CD4-positive, CD25-positive, alpha-beta regulatory T cell (primary cell): ENCODE results near the gene KCNA10. TPM values are rescaled to one million over a fixed set of nuclear protein-coding genes. Genes with fewer than 3 reads are reported as not detected.
"Not testable (repeated sequence)": the region's sequence is repeated elsewhere in the genome, so short reads cannot be mapped to it uniquely, and the experiment has no call there.

Source experiments
- ATAC-seq, 2 donors: fragments of 150-1000 bp; cut with Tn5 transposase; one replicate each; pipeline ENCODE4 v1.10.0; 2021; ENCODE audit warnings: low read depth in 2 of 2, moderate number of reproducible peaks in 2 of 2, moderate library complexity in 1 of 2
- DNase-seq, 3 donors: peaks; one replicate each; pipeline versions ENCODE4 v3.0.0 to v3.0.0-alpha.2; 2012 to 2022; ENCODE audit warnings: mixed read lengths in 1 of 3
- H3K27ac ChIP-seq: one replicate; pipeline ENCODE4 v1.7.0; 2013; ENCODE audit warnings: mild to moderate bottlenecking, low read length; ENCODE audit not compliant: insufficient read depth, poor library complexity, severe bottlenecking
- H3K27me3 ChIP-seq: one replicate; pipeline ENCODE4 v1.7.0; 2013; ENCODE audit warnings: low read length; ENCODE audit not compliant: control insufficient read depth, insufficient read depth
- H3K36me3 ChIP-seq: one replicate; pipeline ENCODE4 v1.7.0; 2013; ENCODE audit warnings: mild to moderate bottlenecking, low read length, moderate library complexity; ENCODE audit not compliant: control insufficient read depth, insufficient read depth
- H3K4me1 ChIP-seq: 2 replicates; pipeline ENCODE4 v1.7.0; 2013; ENCODE audit warnings: mild to moderate bottlenecking, low read length; ENCODE audit not compliant: insufficient read depth, control insufficient read depth, poor library complexity, severe bottlenecking
- H3K4me3 ChIP-seq: one replicate; pipeline ENCODE4 v1.7.0; 2013; ENCODE audit warnings: low read depth, mild to moderate bottlenecking, low read length, moderate library complexity
- H3K9me3 ChIP-seq, 2 experiments: 1 replicate in 1 of 2; 2 replicates in 1 of 2; pipeline ENCODE4 v1.7.0; 2013; ENCODE audit warnings: low read length in 2 of 2, mild to moderate bottlenecking in 1 of 2, moderate library complexity in 1 of 2; ENCODE audit not compliant: control insufficient read depth in 2 of 2
- H3K27ac Mint-ChIP-seq, 3 donors: one replicate each; pipeline ENCODE4 v1.8.0; 2020 to 2022; ENCODE audit warnings: mild to moderate bottlenecking in 3 of 3, mixed read lengths in 3 of 3, moderate library complexity in 2 of 3
- H3K27me3 Mint-ChIP-seq: one replicate; pipeline ENCODE4 v1.8.0; 2022; ENCODE audit warnings: mild to moderate bottlenecking, mixed read lengths
- H3K36me3 Mint-ChIP-seq: one replicate; pipeline ENCODE4 v1.8.0; 2020; ENCODE audit warnings: mixed read lengths
- H3K4me1 Mint-ChIP-seq, 4 donors: one replicate each; pipeline ENCODE4 v1.8.0; 2020 to 2022; ENCODE audit warnings: mixed read lengths in 4 of 4, mild to moderate bottlenecking in 1 of 4
- H3K4me3 Mint-ChIP-seq, 4 donors: one replicate each; pipeline ENCODE4 v1.8.0; 2020 to 2022; ENCODE audit warnings: mild to moderate bottlenecking in 4 of 4, mixed read lengths in 4 of 4, moderate library complexity in 3 of 4
- H3K9me3 Mint-ChIP-seq, 7 donors: one replicate each; pipeline ENCODE4 v1.8.0; 2020 to 2022; ENCODE audit warnings: mixed read lengths in 7 of 7, mild to moderate bottlenecking in 3 of 7, moderate library complexity in 2 of 7
- polyA plus RNA-seq, 4 donors: library from polyadenylated mRNA; unstranded; fragments of 300-500 nt; fragmentation: Illumina TruSeq; gene quantifications; one replicate each; pipeline ENCODE4 v1.2.3, GENCODE V29; 2021
- total RNA-seq: library from RNA; stranded (reverse); gene quantifications from one replicate; pipeline ENCODE4 v1.2.3, GENCODE V29; 2022

KCNA10 gene
- total and polyA plus RNA-seq, 5 donors from 2014 or later: not detected

- H3K4me1 ChIP-seq: no peaks in the 10 kb centered on the region
- peaks cover 2% of the 10 kb centered on the region for H3K27me3 ChIP-seq
- H3K9me3 Mint-ChIP-seq: peaks cover 0 to 3% (median 0%) of the 10 kb centered on the region in 7 donors
- H3K9me3 ChIP-seq: no peaks in the 10 kb centered on the region
- no peak overlapping the region for H3K27ac ChIP-seq
- DNase-seq: no peak
- no peak overlapping the region for H3K4me3 ChIP-seq
- peaks cover 13% of the 10 kb centered on the region for H3K27me3 Mint-ChIP-seq
- no peak for ATAC-seq
- H3K4me1 Mint-ChIP-seq: no peaks in the 10 kb centered on the region
- no peak overlapping the region for H3K4me3 Mint-ChIP-seq
- H3K36me3 ChIP-seq: no peaks in the 10 kb centered on the region
- no peak overlapping the region for H3K27ac Mint-ChIP-seq
- H3K36me3 Mint-ChIP-seq: no peaks in the 10 kb centered on the region
Measured at GRCh38 chr1:110515891-110516290, 3.1 kb downstream of the KCNA10 start.

DNA sequence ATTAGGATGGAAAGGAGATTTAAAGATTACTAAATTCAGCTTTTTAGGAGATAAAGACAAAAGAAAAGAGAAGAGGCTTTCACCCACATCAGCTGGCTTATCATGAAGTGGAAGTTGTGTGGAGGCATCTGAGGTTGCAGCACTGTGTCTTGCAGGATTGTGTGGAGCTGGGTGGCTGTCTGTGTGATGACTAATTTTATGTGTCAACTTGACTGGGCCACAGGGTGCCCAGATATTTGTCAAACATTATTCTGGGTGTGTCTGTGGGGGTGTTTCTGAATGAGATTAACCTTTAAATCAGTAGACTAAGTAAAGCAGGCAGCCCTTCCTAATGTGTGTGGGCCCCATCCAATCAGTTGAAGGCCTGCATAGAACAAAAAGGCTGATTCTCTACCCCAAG is 3.9 kb downstream of the KCNA10 start:
- Histone ChIP-seq H3K4me1 (no peaks in the 10 kb centered on the region), H3K4me3 (no peak overlapping the region), H3K27ac (no peak overlapping the region), H3K27me3 (no peaks in the 10 kb centered on the region), H3K9me3 (no peaks in the 10 kb centered on the region), H3K36me3 (no peaks in the 10 kb centered on the region)
- H3K36me3 Mint-ChIP-seq: no peaks in the 10 kb centered on the region
- no peaks in the 10 kb centered on the region for H3K4me1 Mint-ChIP-seq
- peaks cover 0 to 3% (median 0%) of the 10 kb centered on the region in 7 donors for H3K9me3 Mint-ChIP-seq
- peaks cover 13% of the 10 kb centered on the region for H3K27me3 Mint-ChIP-seq
- ATAC-seq: no peak
- no peak overlapping the region for H3K27ac Mint-ChIP-seq
- H3K4me3 Mint-ChIP-seq: no peak overlapping the region
- DNase-seq: no peak

DNA sequence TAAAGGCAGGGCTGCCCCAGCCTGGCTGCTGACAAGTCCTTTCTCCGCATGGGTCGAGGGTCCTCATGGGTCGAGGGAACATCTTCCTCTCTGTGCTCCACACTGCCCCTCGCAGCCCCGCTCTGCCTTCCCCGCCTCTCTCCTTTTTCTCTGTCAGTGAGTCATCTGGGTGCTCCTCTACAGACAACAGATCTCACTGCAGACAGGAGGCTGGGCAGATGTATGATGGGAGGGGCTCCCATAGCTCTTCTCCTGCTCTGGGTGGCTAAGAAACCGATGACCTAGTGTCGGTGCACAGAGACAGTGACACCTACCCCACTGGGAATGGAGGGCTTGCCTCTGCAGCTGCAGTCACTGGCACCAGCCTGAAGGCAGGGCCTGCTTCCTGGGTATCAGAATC is 5.5 kb downstream of the KCNA10 start:
- Mint-ChIP-seq H3K9me3 (peaks cover 0 to 1% (median 0%) of the 10 kb centered on the region in 7 donors), H3K4me3 (no peak overlapping the region), H3K4me1 (no peaks in the 10 kb centered on the region), H3K27me3 (peaks cover 8% of the 10 kb centered on the region), H3K36me3 (no peaks in the 10 kb centered on the region), H3K27ac (no peak overlapping the region)
- Histone ChIP-seq H3K4me1 (no peaks in the 10 kb centered on the region), H3K4me3 (no peak overlapping the region), H3K9me3 (no peaks in the 10 kb centered on the region), H3K36me3 (no peaks in the 10 kb centered on the region), H3K27me3 (no peaks in the 10 kb centered on the region), H3K27ac (no peak overlapping the region)
- ATAC-seq (no peak), DNase-seq (no peak)

- no peaks in the 10 kb centered on the region for H3K36me3 Mint-ChIP-seq
- ATAC-seq: no peak
- H3K27ac ChIP-seq: no peak overlapping the region
Measured at GRCh38 chr1:110511436-110511835, 7.5 kb downstream of the KCNA10 start.

DNA sequence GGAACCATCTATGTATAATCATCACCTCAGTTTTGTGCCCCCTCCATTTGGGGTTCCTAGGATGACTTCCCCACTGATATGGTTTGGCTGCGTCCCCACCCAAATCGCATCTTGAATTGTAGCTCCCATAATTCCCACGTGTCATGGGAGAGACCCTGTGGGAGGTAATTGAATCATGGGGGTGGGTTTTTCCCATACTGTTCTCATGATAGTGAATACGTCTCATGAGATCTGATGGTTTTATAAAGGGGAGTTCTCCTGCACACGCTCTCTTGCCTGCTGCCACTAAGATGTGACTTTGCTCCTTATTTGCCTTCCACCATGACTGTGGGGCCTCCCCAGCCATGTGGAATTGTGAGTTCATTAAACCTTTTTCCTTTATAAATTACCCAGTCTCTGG is 8.1 kb downstream of the KCNA10 start:
- not testable (repeated sequence) for H3K27me3 ChIP-seq, H3K4me1 Mint-ChIP-seq, H3K36me3 Mint-ChIP-seq, H3K36me3 ChIP-seq, H3K4me3 Mint-ChIP-seq, H3K4me1 ChIP-seq, H3K9me3 ChIP-seq, H3K27ac ChIP-seq, ATAC-seq, H3K27ac Mint-ChIP-seq, DNase-seq, H3K9me3 Mint-ChIP-seq, H3K4me3 ChIP-seq
- peaks cover 12% of the 10 kb centered on the region for H3K27me3 Mint-ChIP-seq

More at GRCh38 chr1:110511436-110511835, 7.5 kb downstream of the KCNA10 start:
- no peaks in the 10 kb centered on the region for H3K9me3 ChIP-seq
- no peak for DNase-seq
- H3K9me3 Mint-ChIP-seq: peaks cover 0 to 1% (median 0%) of the 10 kb centered on the region in 7 donors
- H3K27me3 ChIP-seq: no peaks in the 10 kb centered on the region
- H3K4me1 ChIP-seq: no peaks in the 10 kb centered on the region
- no peak overlapping the region for H3K4me3 ChIP-seq
- H3K36me3 ChIP-seq: no peaks in the 10 kb centered on the region
- no peak overlapping the region for H3K4me3 Mint-ChIP-seq
- H3K27ac Mint-ChIP-seq: no peak overlapping the region
- H3K27me3 Mint-ChIP-seq: peaks cover 8% of the 10 kb centered on the region
- no peaks in the 10 kb centered on the region for H3K4me1 Mint-ChIP-seq

GRCh38 chr1:110509655-110510054 is 9.3 kb downstream of the KCNA10 start:
- Histone ChIP-seq H3K4me1 (no peaks in the 10 kb centered on the region), H3K4me3 (no peak overlapping the region), H3K27me3 (no peaks in the 10 kb centered on the region), H3K9me3 (no peaks in the 10 kb centered on the region), H3K36me3 (no peaks in the 10 kb centered on the region), H3K27ac (no peak overlapping the region)
- H3K36me3 Mint-ChIP-seq: no peaks in the 10 kb centered on the region
- H3K27me3 Mint-ChIP-seq: peaks cover 15% of the 10 kb centered on the region
- ATAC-seq: no peak
- H3K4me1 Mint-ChIP-seq: no peaks in the 10 kb centered on the region
- H3K27ac Mint-ChIP-seq: no peak overlapping the region
- no peaks in the 10 kb centered on the region for H3K9me3 Mint-ChIP-seq
- DNase-seq: no peak
- no peak overlapping the region for H3K4me3 Mint-ChIP-seq

DNA sequence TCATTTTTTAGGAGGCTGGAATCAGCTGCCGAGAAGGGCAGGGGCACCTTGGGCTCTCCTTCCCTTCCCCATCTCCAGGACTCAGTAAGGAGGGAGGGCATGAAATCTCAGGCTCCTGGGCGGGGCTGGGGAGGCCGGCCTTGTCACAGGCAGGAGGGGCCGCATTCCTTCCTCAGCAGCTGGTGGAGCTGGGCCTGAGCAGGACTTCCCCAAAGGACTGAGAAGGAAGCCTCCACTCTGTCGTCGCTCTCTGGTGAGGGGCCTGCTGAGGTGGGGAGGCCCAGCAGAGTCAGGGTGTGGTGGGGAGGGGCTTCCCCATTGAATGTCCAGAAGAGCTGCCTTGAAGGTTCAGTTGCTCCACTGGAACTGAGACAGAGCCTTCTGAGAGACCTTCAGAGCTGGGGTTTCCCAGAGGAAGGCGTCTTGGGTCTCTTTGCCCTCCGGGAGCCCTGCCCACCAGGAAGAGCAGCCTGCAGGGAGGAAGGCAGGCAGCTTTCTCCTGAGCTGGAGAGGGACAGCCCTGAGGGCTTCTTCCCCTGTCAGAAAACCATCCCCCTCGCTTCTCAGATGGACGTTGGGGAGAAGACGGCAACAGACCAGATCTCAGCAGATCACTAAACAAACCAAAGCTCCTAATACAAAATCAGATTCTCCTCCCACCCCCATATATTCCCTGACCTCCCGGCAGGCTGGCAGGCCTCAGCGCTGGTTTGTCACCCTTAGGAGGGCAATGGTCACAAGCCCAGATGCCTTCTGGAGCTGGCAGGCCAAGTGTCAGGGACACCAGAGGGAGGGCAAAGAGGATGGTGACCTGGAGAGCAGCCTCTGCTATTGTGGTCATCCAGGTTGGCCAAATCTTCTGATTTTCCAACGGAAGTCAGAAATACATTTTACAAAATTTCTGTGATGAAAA is 10.7 kb downstream of the KCNA10 start:
- no peaks in the 10 kb centered on the region for H3K4me1 Mint-ChIP-seq
- Histone ChIP-seq H3K36me3 (no peaks in the 10 kb centered on the region), H3K27ac (no peak overlapping the region), H3K4me3 (no peak overlapping the region), H3K27me3 (no peaks in the 10 kb centered on the region), H3K4me1 (no peaks in the 10 kb centered on the region), H3K9me3 (no peaks in the 10 kb centered on the region)
- ATAC-seq: no peak
- H3K36me3 Mint-ChIP-seq: no peaks in the 10 kb centered on the region
- H3K4me3 Mint-ChIP-seq: no peak overlapping the region
- no peak overlapping the region for H3K27ac Mint-ChIP-seq
- H3K27me3 Mint-ChIP-seq: peaks cover 18% of the 10 kb centered on the region
- no peaks in the 10 kb centered on the region for H3K9me3 Mint-ChIP-seq
- no peak for DNase-seq

DNA sequence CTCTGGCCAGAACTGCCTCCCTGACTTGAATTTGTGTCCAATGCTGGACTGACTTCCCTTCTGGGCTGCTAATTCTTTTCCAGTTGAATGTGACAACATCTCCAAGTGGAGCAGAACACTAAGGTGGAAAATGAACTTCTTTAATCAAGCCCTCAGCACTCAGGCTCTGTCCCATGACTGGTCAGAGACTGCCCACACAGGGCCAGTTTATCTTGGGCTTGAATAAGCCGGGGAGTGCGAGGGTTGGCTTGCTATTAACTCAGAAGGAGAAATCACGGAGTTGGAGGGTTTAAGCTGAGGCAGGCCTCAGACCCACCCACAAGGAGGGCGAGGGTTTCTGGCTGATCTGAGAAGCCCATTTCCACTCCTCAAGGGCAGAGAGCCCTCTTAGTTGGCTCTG is 12.4 kb downstream of the KCNA10 start:
- DNase-seq (no peak), ATAC-seq (no peak)
- H3K27me3 ChIP-seq: no peaks in the 10 kb centered on the region
- Mint-ChIP-seq H3K4me3 (no peak overlapping the region), H3K4me1 (no peaks in the 10 kb centered on the region), H3K9me3 (no peaks in the 10 kb centered on the region), H3K27me3 (peaks cover 23% of the 10 kb centered on the region), H3K36me3 (no peaks in the 10 kb centered on the region), H3K27ac (no peak overlapping the region)
- no peaks in the 10 kb centered on the region for H3K36me3 ChIP-seq
- H3K4me3 ChIP-seq: no peak overlapping the region
- no peak overlapping the region for H3K27ac ChIP-seq
- no peaks in the 10 kb centered on the region for H3K4me1 ChIP-seq
- no peaks in the 10 kb centered on the region for H3K9me3 ChIP-seq
